T1000 (cell line): Measurements from ENCODE around the gene PRELID3B.
"Not testable (repeated sequence)": the region's sequence is repeated elsewhere in the genome, so short reads cannot be mapped to it uniquely, and the experiment has no call there.

Source experiments
- DNase-seq: peaks from one replicate; lab custom pipeline; 2025; ENCODE audit warnings: mixed read lengths; lab: John Stamatoyannopoulos, UW

Gene PRELID3B

GRCh38 chr20:59026904-59027740 is 15.5 kb downstream of the PRELID3B start:
- no peak for DNase-seq

GRCh38 chr20:59025511-59025910 is 17.1 kb downstream of the PRELID3B start:
- DNase-seq, result no peak

- DNase-seq, result no peak
Observed at GRCh38 chr20:59025086-59025485, 17.5 kb downstream of the PRELID3B start.

- DNase-seq, result no peak
Observed at GRCh38 chr20:59024111-59024530, 18.5 kb downstream of the PRELID3B start.

GRCh38 chr20:59023616-59024015 is 19.0 kb downstream of the PRELID3B start:
- DNase-seq, result no peak

GRCh38 chr20:59022754-59023153 is 19.8 kb downstream of the PRELID3B start:
- DNase-seq, result no peak

- DNase-seq, result no peak
Observed at GRCh38 chr20:59020938-59021551, 21.5 kb downstream of the PRELID3B start.

GRCh38 chr20:59019217-59019616 is 23.4 kb downstream of the PRELID3B start, which contains the start of gene TUBB1:
Gene TUBB1 (plus strand): TSS chr20:59019429. CDS start chr20:59019523, 94 bp downstream.
- no peak for DNase-seq

- DNase-seq, result no peak
Observed at GRCh38 chr20:59018817-59019216, 23.8 kb downstream of the PRELID3B start.

GRCh38 chr20:59017493-59018231 is 24.9 kb downstream of the PRELID3B start:
- no peak for DNase-seq

- no peak for DNase-seq
Observed at GRCh38 chr20:59016795-59017492, 25.6 kb downstream of the PRELID3B start.

GRCh38 chr20:59015812-59016711 is 26.5 kb downstream of the PRELID3B start:
- DNase-seq, result no peak

- DNase-seq, result no peak
Observed at GRCh38 chr20:59015411-59015810, 27.2 kb downstream of the PRELID3B start.

GRCh38 chr20:59014680-59015389 is 27.8 kb downstream of the PRELID3B start:
- DNase-seq, result no peak

GRCh38 chr20:59013959-59014608 is 28.5 kb downstream of the PRELID3B start:
- no peak for DNase-seq

- no peak for DNase-seq
Observed at GRCh38 chr20:59013031-59013951, 29.3 kb downstream of the PRELID3B start.

GRCh38 chr20:59011874-59012157 is 30.8 kb downstream of the PRELID3B start:
- not testable (repeated sequence) for DNase-seq

- no peak for DNase-seq
Observed at GRCh38 chr20:59010995-59011873, 31.4 kb downstream of the PRELID3B start.
